Activated B cell treated with CpG ODN at 0.5 μM for 24 hours (primary cell): Measurements from ENCODE around the gene TCEAL5. TPM values are rescaled to one million over a fixed set of nuclear protein-coding genes. Genes with fewer than 3 reads are reported as not detected.

Experiments
- ATAC-seq: fragments of 200-7000 bp; cut with Tn5 transposase; one replicate; pipeline ENCODE4 v1.10.0; 2021; ENCODE audit warnings: low read depth, mild to moderate bottlenecking, moderate library complexity
- CTCF ChIA-PET: fragments of 350-600 bp; sonication (Branson Sonifier 250); formaldehyde crosslinking; loops from one replicate; lab custom pipeline; 2021; ENCODE audit warnings: antibody characterized with exemption; lab: Charles Lee
- POLR2A ChIA-PET: fragments of 350-600 bp; sonication (Branson Sonifier 250); formaldehyde crosslinking; loops from one replicate; lab custom pipeline; 2021; ENCODE audit warnings: antibody characterized with exemption; lab: Charles Lee
- DNase-seq: peaks from one replicate; pipeline ENCODE4 v3.0.0; 2022
- H3K27ac Mint-ChIP-seq: one replicate; pipeline ENCODE4 v1.8.0; 2020; ENCODE audit warnings: mixed read lengths
- H3K27me3 Mint-ChIP-seq: one replicate; pipeline ENCODE4 v1.8.0; 2021; ENCODE audit warnings: mixed read lengths
- H3K36me3 Mint-ChIP-seq: one replicate; pipeline ENCODE4 v1.8.0; 2021; ENCODE audit warnings: low read depth, mixed read lengths
- H3K4me1 Mint-ChIP-seq: one replicate; pipeline ENCODE4 v1.8.0; 2021; ENCODE audit warnings: mixed read lengths
- H3K4me3 Mint-ChIP-seq: one replicate; pipeline ENCODE4 v1.8.0; 2020; ENCODE audit warnings: mild to moderate bottlenecking, mixed read lengths
- H3K9me3 Mint-ChIP-seq: one replicate; pipeline ENCODE4 v1.8.0; 2020; ENCODE audit warnings: mixed read lengths
- intact Hi-C: fragments of 100-400 bp; cut with micrococcal nuclease; formaldehyde crosslinking; loops from one replicate; pipeline ENCODE4 v1.15.1; 2024
- total RNA-seq: library from RNA; stranded (reverse); gene quantifications from 2 replicates; pipeline ENCODE4 v1.2.3, GENCODE V29; 2022
- TF ChIP-seq, protein P1 (sequence below): fragments of 200-600 bp; IDR thresholded peaks from one replicate; pipeline ENCODE4 v1.8.0; 2022; ENCODE audit warnings: antibody characterized with exemption, mild to moderate bottlenecking

The TCEAL5 gene
- total RNA-seq, 1 donor from 2014 or later, result not detected

DNA sequence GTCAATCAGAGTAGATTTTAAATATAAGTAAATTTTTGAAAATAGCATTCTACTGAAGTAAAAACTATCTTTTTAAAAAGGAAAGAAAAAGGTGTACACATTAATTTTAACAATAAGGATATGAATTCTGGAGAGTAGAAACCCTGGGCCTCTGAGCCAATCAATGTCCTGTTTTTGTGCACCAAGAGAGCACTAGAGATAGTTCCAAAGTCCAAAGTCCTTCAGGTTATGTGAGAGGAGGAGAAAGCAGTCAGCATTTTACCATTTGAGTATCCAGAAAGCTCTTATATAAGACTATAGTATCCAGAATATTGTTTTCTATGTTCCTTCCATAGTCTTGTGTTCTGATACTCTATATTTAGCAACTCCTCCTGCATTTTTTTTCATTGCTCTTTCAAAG, 18.3 kb downstream of the TCEAL5 start:
- peaks cover 7% of the 10 kb centered on the region for H3K36me3 Mint-ChIP-seq
- H3K9me3 Mint-ChIP-seq, result peaks cover 3% of the 10 kb centered on the region
- POLR2A ChIA-PET, result no interaction called here
- TF ChIP-seq, protein P1, sequence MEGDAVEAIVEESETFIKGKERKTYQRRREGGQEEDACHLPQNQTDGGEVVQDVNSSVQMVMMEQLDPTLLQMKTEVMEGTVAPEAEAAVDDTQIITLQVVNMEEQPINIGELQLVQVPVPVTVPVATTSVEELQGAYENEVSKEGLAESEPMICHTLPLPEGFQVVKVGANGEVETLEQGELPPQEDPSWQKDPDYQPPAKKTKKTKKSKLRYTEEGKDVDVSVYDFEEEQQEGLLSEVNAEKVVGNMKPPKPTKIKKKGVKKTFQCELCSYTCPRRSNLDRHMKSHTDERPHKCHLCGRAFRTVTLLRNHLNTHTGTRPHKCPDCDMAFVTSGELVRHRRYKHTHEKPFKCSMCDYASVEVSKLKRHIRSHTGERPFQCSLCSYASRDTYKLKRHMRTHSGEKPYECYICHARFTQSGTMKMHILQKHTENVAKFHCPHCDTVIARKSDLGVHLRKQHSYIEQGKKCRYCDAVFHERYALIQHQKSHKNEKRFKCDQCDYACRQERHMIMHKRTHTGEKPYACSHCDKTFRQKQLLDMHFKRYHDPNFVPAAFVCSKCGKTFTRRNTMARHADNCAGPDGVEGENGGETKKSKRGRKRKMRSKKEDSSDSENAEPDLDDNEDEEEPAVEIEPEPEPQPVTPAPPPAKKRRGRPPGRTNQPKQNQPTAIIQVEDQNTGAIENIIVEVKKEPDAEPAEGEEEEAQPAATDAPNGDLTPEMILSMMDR, result no peak
- ATAC-seq (no peak), DNase-seq (no peak)
- intact Hi-C loops, result loop anchor here (5.0 kb wide), 1 partner anchor 54 kb away; the partner anchor contains the start of gene BEX2
- no peak overlapping the region for H3K4me3 Mint-ChIP-seq
- no peak overlapping the region for H3K27ac Mint-ChIP-seq
- CTCF ChIA-PET, result no interaction called here
- H3K27me3 Mint-ChIP-seq, result peaks cover 4% of the 10 kb centered on the region
- H3K4me1 Mint-ChIP-seq, result peaks cover 12% of the 10 kb centered on the region

DNA sequence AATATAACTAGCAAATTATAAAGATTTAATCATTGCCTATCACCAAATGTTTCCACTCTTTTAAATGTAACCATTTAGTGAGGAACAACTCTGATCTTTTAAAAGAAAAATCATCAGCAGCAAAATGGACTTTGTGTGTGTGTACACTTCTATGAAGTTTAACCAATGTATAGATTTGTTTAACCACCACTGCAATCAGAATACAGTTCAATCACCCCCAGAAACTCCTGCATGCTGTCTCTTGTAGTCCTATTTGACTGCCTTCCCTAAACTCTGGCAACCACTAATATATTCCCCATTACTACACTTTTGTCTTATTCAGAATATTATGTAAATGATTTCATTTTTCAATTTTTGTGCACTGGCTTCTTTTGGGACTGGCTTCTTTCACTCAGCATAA, 19.9 kb downstream of the TCEAL5 start:
- no peaks in the 10 kb centered on the region for H3K27me3 Mint-ChIP-seq

DNA sequence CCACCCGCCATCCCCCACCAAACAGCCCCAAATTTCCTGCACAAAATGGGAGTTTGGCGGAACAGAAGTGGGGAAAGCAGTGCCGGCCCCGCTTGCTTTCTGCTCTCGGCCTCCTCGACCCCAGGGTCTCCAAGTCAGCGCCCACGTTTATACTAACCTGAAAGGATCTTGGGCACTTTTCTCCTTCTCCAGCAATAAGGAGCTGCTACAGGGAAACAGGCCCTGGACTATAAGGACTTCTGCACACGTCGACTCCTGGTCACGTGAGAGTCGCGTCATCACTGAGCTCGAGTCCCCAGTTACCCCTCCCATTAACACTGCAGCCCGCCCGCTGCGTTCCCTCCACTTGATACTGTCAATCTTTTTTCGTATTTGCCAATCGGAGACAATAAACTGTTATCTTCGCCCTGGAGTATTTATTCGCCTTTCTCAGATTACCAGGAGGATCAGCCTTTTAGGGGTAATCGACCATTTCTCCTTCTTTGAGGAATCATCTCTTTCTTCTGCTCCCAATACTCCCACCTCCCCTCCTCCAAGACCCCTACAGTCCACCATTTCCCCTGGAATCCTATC, 21.5 kb downstream of the TCEAL5 start, which contains the start of gene TCEAL8:
Gene TCEAL8, minus strand, starts transcription at position 235 of the 573 bp plus-strand sequence. CDS start 1,176 bp downstream, outside the sequence.
- ChIA-PET CTCF (interaction anchor here (1.0 kb wide), 1 partner anchor 44 kb away, joined by 4 read pairs; no protein-coding TSS in a partner anchor), POLR2A (interaction anchor here (1.4 kb wide), 1 partner anchor 1324 kb away, joined by 4 read pairs; no protein-coding TSS in a partner anchor)
- intact Hi-C loops, result loop anchor here (5.0 kb wide), 1 partner anchor 57 kb away; the partner anchor contains the start of gene BEX2
- peak; percentile 27 for DNase-seq
- Mint-ChIP-seq H3K27ac (peak within 1 kb of the TSS; percentile 84), H3K4me1 (peaks cover 12% of the 10 kb centered on the region), H3K27me3 (no peaks in the 10 kb centered on the region), H3K36me3 (peaks cover 8% of the 10 kb centered on the region), H3K9me3 (no peaks in the 10 kb centered on the region), H3K4me3 (peak within 1 kb of the TSS; percentile 95)
- TF ChIP-seq, protein P1, result no peak
- ATAC-seq, result peak; percentile 91

More for the DNA sequence above, 19.9 kb downstream of the TCEAL5 start:
- Mint-ChIP-seq H3K4me3 (no peak overlapping the region), H3K9me3 (no peaks in the 10 kb centered on the region), H3K4me1 (peaks cover 12% of the 10 kb centered on the region), H3K27ac (no peak overlapping the region), H3K36me3 (peaks cover 8% of the 10 kb centered on the region)
- intact Hi-C loops, result loop anchor here (5.0 kb wide), 1 partner anchor 56 kb away; the partner anchor contains the start of gene BEX2
- DNase-seq, result no peak
- TF ChIP-seq, protein P1, result no peak
- no peak for ATAC-seq
- ChIA-PET CTCF (no interaction called here), POLR2A (no interaction called here)

DNA sequence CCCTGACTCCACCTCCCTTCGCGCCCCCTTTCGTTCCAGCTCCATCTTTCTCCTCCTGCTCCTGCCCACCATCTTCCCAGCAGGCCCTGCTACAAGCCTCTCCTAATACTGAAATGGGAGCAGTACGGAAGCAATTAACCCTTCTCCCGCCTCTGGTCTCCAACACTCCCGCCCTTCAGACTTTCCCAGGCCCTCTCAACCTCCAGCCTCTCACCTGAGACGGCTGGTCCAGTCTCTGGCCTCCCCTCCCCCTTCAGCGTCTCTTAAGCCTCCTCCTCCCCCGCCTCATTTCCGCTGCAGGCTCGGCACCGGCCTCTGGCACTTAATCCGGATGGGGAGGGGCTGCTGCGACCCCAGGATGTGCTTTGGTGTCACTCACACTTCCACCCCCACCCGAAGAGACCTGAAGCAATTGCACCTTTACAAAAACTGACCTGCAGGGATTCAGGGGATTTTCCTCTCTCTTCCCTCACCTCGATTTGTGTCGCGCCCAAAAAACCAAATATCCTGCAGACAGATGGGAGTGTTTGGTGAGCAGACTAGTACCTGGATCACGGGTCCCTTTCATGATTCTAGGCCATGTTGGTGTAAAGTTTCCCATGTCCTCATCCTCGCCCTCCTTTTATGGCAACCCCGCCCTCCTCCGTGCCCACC, 22.3 kb downstream of the TCEAL5 start:
- TF ChIP-seq, protein P1, result no peak
- H3K4me3 Mint-ChIP-seq, result peak overlapping the region; percentile 95
- H3K27ac Mint-ChIP-seq, result peak overlapping the region; percentile 84
- POLR2A ChIA-PET, result interaction anchor here (1.4 kb wide), 1 partner anchor 1323 kb away, joined by 4 read pairs; no protein-coding TSS in a partner anchor
- H3K9me3 Mint-ChIP-seq, result no peaks in the 10 kb centered on the region
- peaks cover 8% of the 10 kb centered on the region for H3K36me3 Mint-ChIP-seq
- CTCF ChIA-PET, result interaction anchor here (1.0 to 1.3 kb wide), 2 partner anchors 43 kb away, joined by 4 read pairs; no protein-coding TSS in a partner anchor
- ATAC-seq, result peak; percentile 56
- intact Hi-C loops, result no loop called here
- H3K4me1 Mint-ChIP-seq, result peaks cover 12% of the 10 kb centered on the region
- no peak for DNase-seq
- no peaks in the 10 kb centered on the region for H3K27me3 Mint-ChIP-seq

DNA sequence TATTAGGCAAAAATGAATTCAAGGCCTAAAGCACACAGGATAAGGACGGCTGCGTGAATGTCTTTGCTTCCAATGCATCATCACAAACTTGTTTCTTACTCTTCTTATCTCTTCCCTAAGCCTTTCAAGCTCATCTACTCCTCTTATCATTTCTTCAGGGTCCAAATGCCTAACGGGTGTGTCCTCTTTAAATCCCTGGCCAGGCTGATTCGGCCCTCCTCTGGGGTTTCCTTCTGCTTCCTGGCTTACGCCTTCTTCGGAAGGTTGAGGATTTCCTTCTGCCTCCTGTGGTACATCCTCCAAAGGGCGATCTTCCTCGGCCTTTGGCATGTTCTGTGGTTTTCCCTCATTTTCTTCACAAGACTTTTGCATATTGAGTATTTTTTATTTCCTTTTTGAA, 22.9 kb downstream of the TCEAL5 start:
- ATAC-seq (no peak), DNase-seq (no peak)
- ChIA-PET CTCF (interaction anchor here (1.3 kb wide), 1 partner anchor 43 kb away, joined by 4 read pairs; no protein-coding TSS in a partner anchor), POLR2A (no interaction called here)
- Mint-ChIP-seq H3K9me3 (no peaks in the 10 kb centered on the region), H3K4me3 (peak overlapping the region; percentile 95), H3K36me3 (peaks cover 8% of the 10 kb centered on the region), H3K4me1 (peaks cover 12% of the 10 kb centered on the region), H3K27me3 (no peaks in the 10 kb centered on the region), H3K27ac (no peak overlapping the region)
- intact Hi-C loops, result no loop called here
- TF ChIP-seq, protein P1, result no peak
